Activated CD4-positive, alpha-beta memory T cell treated with anti-CD3 and anti-CD28 coated beads for 36 hours (primary cell): ENCODE measurements around the gene LYZL4. TPM values are rescaled to one million over a fixed set of nuclear protein-coding genes. Genes with fewer than 3 reads are reported as not detected.

Experiments used
- CTCF ChIA-PET: fragments of 350-600 bp; sonication (Branson Sonifier 250); formaldehyde crosslinking; loops from one replicate; lab custom pipeline; 2021; ENCODE audit warnings: antibody characterized with exemption, inconsistent platforms; lab: Charles Lee
- POLR2A ChIA-PET: fragments of 350-600 bp; sonication (Branson Sonifier 250); formaldehyde crosslinking; loops from one replicate; lab custom pipeline; 2021; ENCODE audit warnings: antibody characterized with exemption; lab: Charles Lee
- DNase-seq: peaks from one replicate; pipeline ENCODE4 v3.0.0-alpha.2; 2020
- H3K27ac Mint-ChIP-seq: one replicate; pipeline ENCODE4 v1.8.0; 2021; ENCODE audit warnings: mixed read lengths
- H3K27me3 Mint-ChIP-seq: one replicate; pipeline ENCODE4 v1.8.0; 2021; ENCODE audit warnings: mixed read lengths
- H3K36me3 Mint-ChIP-seq: one replicate; pipeline ENCODE4 v1.8.0; 2021; ENCODE audit warnings: mixed read lengths
- H3K4me1 Mint-ChIP-seq: one replicate; pipeline ENCODE4 v1.8.0; 2021; ENCODE audit warnings: low read depth, mixed read lengths
- H3K4me3 Mint-ChIP-seq: one replicate; pipeline ENCODE4 v1.8.0; 2021; ENCODE audit warnings: mild to moderate bottlenecking, mixed read lengths
- H3K9me3 Mint-ChIP-seq: one replicate; pipeline ENCODE4 v1.8.0; 2021; ENCODE audit warnings: mixed read lengths
- intact Hi-C: fragments of 100-400 bp; cut with micrococcal nuclease; formaldehyde crosslinking; loops from one replicate; pipeline ENCODE4 v1.15.1; 2023
- total RNA-seq, 2 experiments: library from RNA; stranded (reverse); gene quantifications; one replicate each; pipeline ENCODE4 v1.2.3, GENCODE V29; 2021

Gene LYZL4, protein sequence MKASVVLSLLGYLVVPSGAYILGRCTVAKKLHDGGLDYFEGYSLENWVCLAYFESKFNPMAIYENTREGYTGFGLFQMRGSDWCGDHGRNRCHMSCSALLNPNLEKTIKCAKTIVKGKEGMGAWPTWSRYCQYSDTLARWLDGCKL
- not detected for total RNA-seq

DNA sequence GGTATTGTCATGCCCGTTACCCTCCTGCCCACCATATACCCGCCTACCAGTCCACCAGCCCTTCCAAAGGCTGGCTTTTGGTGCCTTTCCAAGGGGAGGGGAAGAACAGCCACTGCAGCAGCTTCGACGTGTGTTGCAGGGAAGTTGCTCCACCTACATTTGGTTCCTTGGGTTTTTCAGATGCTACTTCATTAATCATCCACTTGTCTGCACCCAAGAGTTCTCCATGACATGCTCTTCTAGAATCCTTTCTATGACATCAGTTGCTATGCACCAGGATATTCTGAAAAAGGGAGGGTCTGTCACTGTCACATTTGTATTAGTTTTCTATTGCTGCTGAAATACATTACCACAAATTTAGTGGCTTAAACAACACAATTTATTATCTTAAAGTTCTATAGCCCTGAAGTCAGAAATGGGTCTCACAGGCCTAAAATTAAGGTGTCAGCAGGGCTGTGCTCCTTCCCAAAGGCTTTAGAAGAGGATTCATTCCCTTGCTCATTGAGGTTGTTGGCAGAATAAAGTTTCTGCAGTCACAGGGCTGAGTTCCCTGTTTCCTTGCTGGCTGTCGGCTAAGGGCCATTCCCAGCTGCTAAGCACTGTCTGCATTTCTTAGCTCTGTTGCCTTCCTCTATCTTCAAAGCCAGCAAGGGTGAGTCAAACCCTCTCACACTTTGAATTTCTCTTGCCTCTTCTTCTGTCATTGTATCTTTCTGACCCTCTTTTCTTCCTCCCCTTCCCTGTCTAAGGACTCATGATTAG lies at the start of gene LYZL4:
TSS of gene LYZL4 (minus strand) at position 241 of the 762 bp plus-strand sequence. CDS start 3,359 bp downstream, outside the sequence.
- Mint-ChIP-seq H3K27ac (no peak within 1 kb of the TSS), H3K27me3 (peaks cover 4% of the 10 kb centered on the region), H3K4me3 (no peak within 1 kb of the TSS), H3K4me1 (no peaks in the 10 kb centered on the region), H3K36me3 (no peaks in the 10 kb centered on the region), H3K9me3 (no peaks in the 10 kb centered on the region)
- ChIA-PET CTCF (no interaction called here), POLR2A (no interaction called here)
- no peak for DNase-seq
- intact Hi-C loops: no loop called here

DNA sequence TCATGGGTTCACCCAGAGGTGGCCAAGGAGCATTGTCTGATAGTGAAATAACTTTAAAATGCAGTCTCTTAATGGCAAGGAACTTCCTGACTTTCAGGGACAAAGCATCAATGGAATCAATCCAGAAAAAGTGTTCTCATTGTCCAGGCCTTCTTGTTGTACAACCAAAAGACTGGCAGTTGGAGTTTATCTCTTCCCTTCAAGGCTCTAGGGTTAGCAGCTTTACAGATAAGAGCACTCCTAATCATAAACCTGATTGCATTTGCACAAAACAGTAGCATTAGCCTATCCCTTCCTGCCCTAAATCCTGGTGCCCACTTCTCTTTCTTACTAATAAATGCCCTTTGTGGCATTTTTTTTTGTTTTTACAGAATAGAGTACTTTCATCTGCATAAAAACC lies 48.7 kb upstream of the LYZL4 start:
- Mint-ChIP-seq H3K27me3 (peaks cover 11% of the 10 kb centered on the region), H3K9me3 (peaks cover 5% of the 10 kb centered on the region), H3K4me1 (no peaks in the 10 kb centered on the region), H3K27ac (no peak overlapping the region), H3K36me3 (no peaks in the 10 kb centered on the region), H3K4me3 (no peak overlapping the region)
- ChIA-PET POLR2A (no interaction called here), CTCF (no interaction called here)
- intact Hi-C loops: no loop called here
- DNase-seq: no peak

DNA sequence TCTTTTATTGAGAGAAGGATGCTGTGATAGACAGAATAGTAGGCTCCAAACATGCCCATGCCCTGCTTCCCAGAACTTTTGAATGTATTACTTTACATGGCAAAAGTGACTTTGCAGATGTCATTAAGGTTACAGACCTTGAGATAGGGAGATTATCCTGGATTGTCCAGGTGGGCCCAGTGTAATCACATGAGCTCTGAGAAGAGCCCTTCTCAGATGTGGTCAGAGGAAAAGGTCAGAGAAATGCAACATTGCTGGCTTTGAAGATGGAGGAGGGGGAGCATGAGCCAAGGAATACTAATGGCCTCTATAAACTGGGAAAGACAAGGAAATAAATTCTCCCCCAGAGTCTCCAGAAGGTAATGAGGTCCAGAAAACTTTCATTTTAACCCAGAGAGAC lies 45.8 kb upstream of the LYZL4 start:
- POLR2A ChIA-PET: no interaction called here
- intact Hi-C loops: no loop called here
- CTCF ChIA-PET: no interaction called here
- no peak for DNase-seq
- H3K4me3 Mint-ChIP-seq: no peak overlapping the region
- no peaks in the 10 kb centered on the region for H3K36me3 Mint-ChIP-seq
- peaks cover 11% of the 10 kb centered on the region for H3K27me3 Mint-ChIP-seq
- H3K9me3 Mint-ChIP-seq: peaks cover 9% of the 10 kb centered on the region
- H3K4me1 Mint-ChIP-seq: no peaks in the 10 kb centered on the region
- H3K27ac Mint-ChIP-seq: no peak overlapping the region

DNA sequence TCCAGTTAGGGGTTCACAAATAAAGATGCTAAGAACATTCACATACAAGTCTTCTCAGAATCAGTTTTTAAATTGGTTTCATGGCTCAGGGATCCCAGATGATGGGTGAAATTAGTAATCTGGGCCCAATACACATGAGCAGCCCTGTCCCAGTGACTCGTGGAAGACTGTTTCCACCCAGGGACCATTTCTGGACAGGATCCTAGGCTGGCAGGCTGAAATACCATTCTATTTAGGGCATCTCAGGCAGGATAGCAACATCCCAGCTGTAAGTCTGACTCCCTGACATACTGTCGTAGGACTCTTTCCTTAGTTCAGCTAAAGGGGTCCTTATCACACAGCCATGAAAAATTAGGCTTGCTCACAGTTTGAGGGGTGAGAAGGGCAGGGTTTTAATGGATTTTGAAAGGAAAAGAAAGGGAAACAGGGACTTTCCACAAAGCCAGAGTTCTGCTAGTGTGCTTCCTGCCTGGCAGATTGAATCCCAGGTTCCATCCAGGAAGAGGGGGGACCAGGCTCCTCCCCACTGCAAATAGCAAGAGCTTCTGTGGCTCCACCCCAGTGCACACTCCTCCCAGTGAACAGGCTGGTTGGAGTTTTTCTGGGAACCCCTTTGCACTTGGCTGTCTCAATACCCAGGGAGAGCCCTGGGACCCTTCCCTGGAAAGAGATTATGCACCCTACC lies 41.3 kb upstream of the LYZL4 start:
- no peaks in the 10 kb centered on the region for H3K4me1 Mint-ChIP-seq
- peaks cover 3% of the 10 kb centered on the region for H3K27me3 Mint-ChIP-seq
- no peak for DNase-seq
- intact Hi-C loops: no loop called here
- CTCF ChIA-PET: no interaction called here
- H3K4me3 Mint-ChIP-seq: no peak overlapping the region
- peaks cover 9% of the 10 kb centered on the region for H3K9me3 Mint-ChIP-seq
- H3K36me3 Mint-ChIP-seq: no peaks in the 10 kb centered on the region
- no peak overlapping the region for H3K27ac Mint-ChIP-seq
- POLR2A ChIA-PET: no interaction called here

DNA sequence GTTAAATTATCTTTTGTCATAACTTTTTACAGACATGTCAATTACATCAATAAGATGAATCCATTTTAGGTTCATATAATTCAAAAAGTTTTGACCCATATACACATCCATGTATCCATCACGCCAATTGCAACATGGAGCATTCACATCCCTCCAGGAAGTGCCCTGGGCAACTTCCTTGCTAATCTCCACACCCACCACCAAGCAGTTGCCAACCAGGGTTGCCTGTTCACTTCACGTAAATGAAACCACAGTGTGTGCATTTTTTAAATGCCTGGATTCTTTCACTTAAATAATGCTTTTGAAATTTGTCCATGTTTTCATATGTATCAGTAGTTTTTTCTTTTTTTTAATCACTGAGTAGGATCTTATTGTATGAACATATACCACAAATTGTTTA lies 40.7 kb upstream of the LYZL4 start:
- POLR2A ChIA-PET: no interaction called here
- Mint-ChIP-seq H3K4me1 (no peaks in the 10 kb centered on the region), H3K27me3 (peaks cover under 1% of the 10 kb centered on the region), H3K27ac (no peak overlapping the region), H3K4me3 (no peak overlapping the region), H3K36me3 (no peaks in the 10 kb centered on the region), H3K9me3 (peaks cover 9% of the 10 kb centered on the region)
- CTCF ChIA-PET: interaction anchor here (1.7 kb wide), 1 partner anchor 204 kb away, joined by 7 read pairs; no protein-coding TSS in a partner anchor
- DNase-seq: no peak
- intact Hi-C loops: no loop called here

DNA sequence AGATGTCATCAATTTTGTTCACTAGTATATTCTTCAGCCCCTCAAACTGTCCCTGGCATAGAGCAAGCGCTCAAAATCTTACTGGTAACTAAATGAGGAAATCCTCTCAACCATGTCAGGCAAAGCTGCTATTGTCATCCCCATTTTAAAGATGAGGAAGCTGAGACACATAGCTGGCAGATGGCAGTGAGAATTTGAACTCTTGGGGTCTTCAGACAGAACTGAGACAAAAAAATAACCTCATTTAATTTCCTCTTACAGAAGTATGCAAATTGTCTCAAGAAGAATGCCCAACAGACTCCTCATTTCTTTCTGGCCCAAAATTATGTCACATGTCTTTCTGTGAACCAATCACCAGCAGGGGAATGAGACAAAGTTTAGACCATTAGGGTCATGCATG lies 40.2 kb upstream of the LYZL4 start:
- Mint-ChIP-seq H3K36me3 (no peaks in the 10 kb centered on the region), H3K27ac (no peak overlapping the region), H3K9me3 (peaks cover 9% of the 10 kb centered on the region), H3K4me3 (no peak overlapping the region), H3K27me3 (no peaks in the 10 kb centered on the region), H3K4me1 (no peaks in the 10 kb centered on the region)
- ChIA-PET POLR2A (no interaction called here), CTCF (interaction anchor here (1.7 kb wide), 1 partner anchor 203 kb away, joined by 7 read pairs; no protein-coding TSS in a partner anchor)
- intact Hi-C loops: no loop called here
- no peak for DNase-seq

DNA sequence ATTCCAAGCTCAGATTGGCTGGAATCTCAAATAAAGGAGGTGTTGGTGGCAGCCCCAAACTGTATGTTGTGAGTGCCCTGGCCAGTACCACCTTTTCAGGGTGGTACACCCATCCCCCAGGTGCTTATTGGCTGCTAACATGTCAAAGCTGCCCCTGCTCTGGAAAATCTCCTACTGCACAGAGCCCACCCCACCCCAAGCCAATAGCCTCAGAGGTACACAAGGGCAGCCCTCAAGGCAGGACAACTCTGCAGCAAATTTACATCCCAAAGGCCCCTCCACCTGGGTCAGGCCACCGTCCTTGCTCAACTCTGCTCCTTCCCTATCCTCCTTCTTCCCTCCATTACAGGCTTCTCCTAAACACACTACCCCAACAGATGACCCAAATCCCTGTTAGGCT lies 37.1 kb upstream of the LYZL4 start:
- Mint-ChIP-seq H3K4me3 (no peak overlapping the region), H3K4me1 (no peaks in the 10 kb centered on the region), H3K27ac (no peak overlapping the region), H3K27me3 (peaks cover 6% of the 10 kb centered on the region), H3K36me3 (no peaks in the 10 kb centered on the region), H3K9me3 (no peaks in the 10 kb centered on the region)
- ChIA-PET POLR2A (interaction anchor here (0.7 kb wide), 1 partner anchor 62 kb away, joined by 3 read pairs; no protein-coding TSS in a partner anchor), CTCF (interaction anchor here (1.7 to 2.3 kb wide), 2 partner anchors 198 to 200 kb away, joined by 5 to 8 read pairs; no protein-coding TSS in a partner anchor)
- intact Hi-C loops: loop anchor here (10.0 kb wide), 1 partner anchor 333 kb away; no protein-coding TSS in a partner anchor
- DNase-seq: no peak

DNA sequence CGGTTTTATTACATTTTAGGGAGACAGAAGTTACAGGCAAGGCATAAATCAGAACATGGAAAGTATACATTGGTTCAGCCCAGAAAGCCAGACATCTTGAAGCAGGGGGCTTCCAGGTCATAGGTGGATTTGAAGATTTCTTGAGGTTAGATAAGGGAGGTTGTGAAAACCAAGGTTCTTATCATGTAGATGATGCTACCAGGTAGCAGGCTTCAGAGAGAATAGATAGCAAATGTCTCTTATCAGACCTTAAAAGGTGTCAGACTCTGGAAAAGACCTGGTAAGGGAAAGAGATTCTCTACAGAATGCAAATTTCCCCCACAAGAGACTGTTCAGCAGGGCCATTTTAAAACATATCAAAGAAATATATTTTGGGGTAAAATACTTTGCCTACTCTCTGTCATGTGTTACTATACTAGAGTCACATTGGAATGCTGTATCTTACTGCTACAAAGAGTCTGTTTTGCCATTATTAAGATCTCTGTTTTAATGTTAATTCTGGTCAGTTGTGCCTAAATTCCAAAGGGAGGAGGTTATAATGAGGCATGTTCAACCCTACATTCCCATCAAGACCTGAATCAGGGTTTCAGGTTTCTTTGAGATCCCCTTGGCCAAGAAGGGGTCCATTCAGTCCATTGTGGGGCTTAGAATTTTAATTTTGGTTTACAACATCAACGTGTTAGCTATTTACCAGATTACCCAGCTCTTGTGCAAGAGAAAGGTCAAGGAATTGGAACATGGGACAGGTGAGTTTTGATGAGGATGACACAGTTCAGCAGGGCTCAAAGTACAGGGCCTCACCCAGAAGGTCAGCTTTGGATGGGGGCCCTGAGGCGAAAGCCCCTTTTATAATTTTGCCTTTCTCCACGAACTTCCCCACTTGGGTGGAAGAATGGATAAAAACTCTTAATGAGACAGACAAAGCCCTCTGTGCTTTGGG lies 36.0 kb upstream of the LYZL4 start:
- Mint-ChIP-seq H3K27me3 (peaks cover 10% of the 10 kb centered on the region), H3K4me1 (no peaks in the 10 kb centered on the region), H3K9me3 (no peaks in the 10 kb centered on the region), H3K27ac (no peak overlapping the region), H3K4me3 (no peak overlapping the region), H3K36me3 (no peaks in the 10 kb centered on the region)
- no peak for DNase-seq
- ChIA-PET CTCF (interaction anchor here (2.3 kb wide), 1 partner anchor 199 kb away, joined by 8 read pairs; no protein-coding TSS in a partner anchor), POLR2A (interaction anchor here (0.7 kb wide), 1 partner anchor 63 kb away, joined by 3 read pairs; no protein-coding TSS in a partner anchor)
- intact Hi-C loops: loop anchor here (10.0 kb wide), 1 partner anchor 332 kb away; no protein-coding TSS in a partner anchor

DNA sequence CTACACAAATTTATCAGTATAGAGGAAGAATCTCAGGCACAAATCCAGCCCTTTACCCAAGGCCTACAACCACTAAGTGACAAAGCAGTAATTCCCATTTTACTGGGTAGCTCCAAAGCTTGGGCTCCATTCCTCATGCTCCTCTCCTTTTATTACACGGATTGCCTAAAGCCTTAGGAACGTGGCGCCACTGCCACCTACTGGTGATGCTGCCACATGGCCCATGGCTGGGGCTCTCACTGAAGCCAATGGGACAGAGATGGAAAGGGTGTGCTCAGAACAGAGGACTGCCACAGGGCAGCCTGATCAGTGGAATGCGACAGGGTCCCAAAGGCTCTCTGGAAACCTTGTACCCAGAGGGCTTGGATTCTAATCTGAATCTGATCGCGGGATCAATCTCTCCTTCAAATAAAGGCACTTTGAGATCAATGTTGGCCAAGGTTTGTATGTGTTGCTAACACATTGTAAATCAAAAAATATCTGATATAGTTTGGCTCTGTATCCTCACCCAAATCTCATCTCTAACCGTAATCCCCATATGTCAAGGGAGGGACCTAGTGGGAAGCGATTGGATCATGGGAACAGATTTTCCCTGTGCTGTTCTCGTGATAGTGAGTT lies 33.5 kb upstream of the LYZL4 start:
- CTCF ChIA-PET: interaction anchor here (0.6 to 7.5 kb wide), 24 partner anchors 10 to 387 kb away, joined by 3 to 146 read pairs (median 4); no protein-coding TSS in a partner anchor
- no peaks in the 10 kb centered on the region for H3K9me3 Mint-ChIP-seq
- no peaks in the 10 kb centered on the region for H3K36me3 Mint-ChIP-seq
- intact Hi-C loops: loop anchor here (1.0 to 10.0 kb wide), 4 partner anchors 57 to 329 kb away; no protein-coding TSS in a partner anchor
- H3K4me3 Mint-ChIP-seq: no peak overlapping the region
- no peak overlapping the region for H3K27ac Mint-ChIP-seq
- POLR2A ChIA-PET: no interaction called here
- H3K27me3 Mint-ChIP-seq: peaks cover 11% of the 10 kb centered on the region
- H3K4me1 Mint-ChIP-seq: no peaks in the 10 kb centered on the region
- peak; percentile 85 for DNase-seq

DNA sequence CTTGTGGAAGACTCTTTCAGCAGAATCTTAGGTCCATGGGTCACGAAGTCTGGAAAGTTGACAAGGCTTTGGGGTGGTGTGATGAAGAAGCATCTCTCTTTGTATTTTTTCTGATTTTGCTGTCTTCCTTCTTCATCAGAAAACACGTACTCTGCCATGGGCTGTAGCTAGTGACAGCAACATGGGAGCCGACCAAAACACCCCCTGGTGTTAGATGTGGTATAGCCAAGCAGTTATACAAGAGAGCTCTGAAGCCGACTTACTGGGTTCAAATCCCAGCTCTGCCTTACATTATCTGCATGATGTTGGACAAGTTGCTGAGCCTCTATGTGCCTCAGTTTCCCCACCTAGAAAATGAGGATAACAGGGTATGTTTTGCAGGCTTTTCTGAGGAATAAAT lies 32.9 kb upstream of the LYZL4 start:
- Mint-ChIP-seq H3K36me3 (no peaks in the 10 kb centered on the region), H3K27ac (no peak overlapping the region), H3K4me1 (no peaks in the 10 kb centered on the region), H3K4me3 (no peak overlapping the region), H3K27me3 (peaks cover 11% of the 10 kb centered on the region), H3K9me3 (no peaks in the 10 kb centered on the region)
- intact Hi-C loops: loop anchor here (1.0 to 10.0 kb wide), 4 partner anchors 56 to 328 kb away; no protein-coding TSS in a partner anchor
- ChIA-PET CTCF (interaction anchor here (0.6 to 7.5 kb wide), 26 partner anchors 10 to 388 kb away, joined by 3 to 146 read pairs (median 4); no protein-coding TSS in a partner anchor), POLR2A (no interaction called here)
- no peak for DNase-seq

DNA sequence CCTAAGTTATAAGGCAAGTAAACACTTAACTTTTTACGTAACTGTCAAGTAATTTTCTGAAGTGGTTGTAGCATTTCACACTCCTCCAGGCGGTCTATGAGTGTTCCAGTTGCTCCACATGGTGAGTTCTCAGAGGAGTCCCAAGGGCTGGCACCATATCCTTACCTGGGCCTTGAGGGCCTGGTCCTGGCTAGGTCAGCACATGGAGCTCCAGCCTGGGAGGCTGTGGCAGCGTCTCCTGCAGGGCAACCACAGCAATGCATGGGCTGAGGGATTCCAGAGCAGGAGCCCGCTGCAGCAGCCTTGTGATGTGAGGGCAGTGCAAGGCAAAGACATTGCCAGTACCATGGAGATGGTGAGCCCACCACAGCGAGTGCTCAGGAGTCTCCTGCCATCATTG lies 32.2 kb upstream of the LYZL4 start:
- intact Hi-C loops: loop anchor here (1.0 to 10.0 kb wide), 4 partner anchors 55 to 328 kb away; no protein-coding TSS in a partner anchor
- Mint-ChIP-seq H3K4me3 (no peak overlapping the region), H3K36me3 (no peaks in the 10 kb centered on the region), H3K27me3 (peaks cover 11% of the 10 kb centered on the region), H3K4me1 (no peaks in the 10 kb centered on the region), H3K27ac (no peak overlapping the region), H3K9me3 (no peaks in the 10 kb centered on the region)
- no peak for DNase-seq
- ChIA-PET POLR2A (no interaction called here), CTCF (interaction anchor here (1.0 to 7.5 kb wide), 12 partner anchors 11 to 343 kb away, joined by 3 to 146 read pairs (median 5); no protein-coding TSS in a partner anchor)
